WTC11 (cell line): ENCODE results near the gene UGT1A8.

ENCODE experiments used
- CTCF ChIP-seq: fragments of 200-600 bp; IDR thresholded peaks from 2 replicates; pipeline ENCODE4 v1.8.0; 2022; ENCODE audit warnings: antibody characterized with exemption
- HMGXB4 ChIP-seq: sonication (generic); formaldehyde crosslinking; IDR thresholded peaks from 2 replicates; pipeline ENCODE4 v1.8.1; 2023; ENCODE audit warnings: mild to moderate bottlenecking, moderate library complexity, missing genetic modification reagents
- MAX ChIP-seq: sonication (generic); formaldehyde crosslinking; IDR thresholded peaks from 2 replicates; pipeline ENCODE4 v1.8.0; 2022; ENCODE audit warnings: mild to moderate bottlenecking, missing genetic modification reagents
- MXD4 ChIP-seq: fragments of 250-450 bp; sonication (Bioruptor Pico); IDR thresholded peaks from 2 replicates; pipeline ENCODE4 v1.8.0; 2021; ENCODE audit warnings: mild to moderate bottlenecking, moderate library complexity, borderline replicate concordance
- NR1H2 ChIP-seq: sonication (generic); formaldehyde crosslinking; IDR thresholded peaks from 2 replicates; pipeline ENCODE4 v1.9.0; 2021; ENCODE audit warnings: mild to moderate bottlenecking, moderate library complexity, missing genetic modification reagents
- NR2C2 ChIP-seq: sonication (generic); formaldehyde crosslinking; IDR thresholded peaks from 2 replicates; pipeline ENCODE4 v1.8.0; 2022; ENCODE audit warnings: mild to moderate bottlenecking, missing genetic modification reagents
- SP1 ChIP-seq: sonication (generic); formaldehyde crosslinking; conservative IDR thresholded peaks from 2 replicates; pipeline ENCODE4 v1.8.1; 2022; ENCODE audit warnings: missing genetic modification reagents
- STAT6 ChIP-seq: sonication (generic); formaldehyde crosslinking; conservative IDR thresholded peaks from 2 replicates; pipeline ENCODE4 v1.8.1; 2023; ENCODE audit warnings: mild to moderate bottlenecking, low read depth, missing genetic modification reagents, moderate library complexity
- ZNF396 ChIP-seq: fragments of 250-450 bp; sonication (Bioruptor Pico); IDR thresholded peaks from 2 replicates; pipeline ENCODE4 v1.8.0; 2021; ENCODE audit warnings: mild to moderate bottlenecking, moderate library complexity, borderline replicate concordance

GRCh38 chr2:233816334-233816733 is 198.9 kb downstream of the UGT1A8 start:
- TF ChIP-seq STAT6 (no peak), NR2C2 (no peak), SP1 (CRISPR knock-in tag) (no peak), MXD4 (no peak), NR1H2 (CRISPR knock-in tag) (no peak), MAX (CRISPR knock-in tag) (no peak), CTCF (no peak), ZNF396 (CRISPR knock-in tag) (no peak), HMGXB4 (no peak)
